HG02798 (cell line): ENCODE results near the gene OPTN.

ENCODE experiments used
- ATAC-seq: cut with Tn5 transposase; IDR thresholded peaks from one replicate; pipeline ENCODE4 v1.9.1; 2021; ENCODE audit warnings: mild to moderate bottlenecking; ENCODE audit not compliant: unreplicated experiment, poor library complexity

The OPTN gene

GRCh38 chr10:13168781-13169180 lies 68.8 kb downstream of the OPTN start:
- ATAC-seq: no peak

DNA sequence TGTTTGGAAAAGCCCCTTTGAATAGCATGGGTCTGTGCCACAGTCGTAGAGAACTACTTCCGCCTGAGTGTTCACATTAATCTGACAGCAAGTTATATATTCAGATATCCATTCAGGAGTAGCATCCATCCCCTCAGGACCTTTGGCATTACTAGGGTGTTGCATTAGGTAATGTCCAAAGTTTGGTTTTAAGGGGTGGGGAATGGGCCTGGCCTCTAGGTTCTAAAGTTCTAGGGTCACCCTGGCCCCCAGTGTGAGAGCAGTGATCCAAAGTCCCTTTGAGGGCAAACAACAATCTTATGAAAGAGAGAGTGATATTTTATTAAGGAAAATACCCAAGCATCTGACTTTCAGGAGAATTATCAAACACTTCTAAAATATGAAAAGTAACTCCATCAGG lies 73.7 kb downstream of the OPTN start:
- no peak for ATAC-seq

- ATAC-seq: peak; percentile 51
Measured at GRCh38 chr10:13180788-13181187, 80.8 kb downstream of the OPTN start.

GRCh38 chr10:13182424-13182823 lies 82.5 kb downstream of the OPTN start:
- no peak for ATAC-seq

- peak; percentile 69 for ATAC-seq
Measured at GRCh38 chr10:13183625-13184024, 83.7 kb downstream of the OPTN start.

GRCh38 chr10:13184276-13184675 lies 84.3 kb downstream of the OPTN start:
- ATAC-seq: no peak

DNA sequence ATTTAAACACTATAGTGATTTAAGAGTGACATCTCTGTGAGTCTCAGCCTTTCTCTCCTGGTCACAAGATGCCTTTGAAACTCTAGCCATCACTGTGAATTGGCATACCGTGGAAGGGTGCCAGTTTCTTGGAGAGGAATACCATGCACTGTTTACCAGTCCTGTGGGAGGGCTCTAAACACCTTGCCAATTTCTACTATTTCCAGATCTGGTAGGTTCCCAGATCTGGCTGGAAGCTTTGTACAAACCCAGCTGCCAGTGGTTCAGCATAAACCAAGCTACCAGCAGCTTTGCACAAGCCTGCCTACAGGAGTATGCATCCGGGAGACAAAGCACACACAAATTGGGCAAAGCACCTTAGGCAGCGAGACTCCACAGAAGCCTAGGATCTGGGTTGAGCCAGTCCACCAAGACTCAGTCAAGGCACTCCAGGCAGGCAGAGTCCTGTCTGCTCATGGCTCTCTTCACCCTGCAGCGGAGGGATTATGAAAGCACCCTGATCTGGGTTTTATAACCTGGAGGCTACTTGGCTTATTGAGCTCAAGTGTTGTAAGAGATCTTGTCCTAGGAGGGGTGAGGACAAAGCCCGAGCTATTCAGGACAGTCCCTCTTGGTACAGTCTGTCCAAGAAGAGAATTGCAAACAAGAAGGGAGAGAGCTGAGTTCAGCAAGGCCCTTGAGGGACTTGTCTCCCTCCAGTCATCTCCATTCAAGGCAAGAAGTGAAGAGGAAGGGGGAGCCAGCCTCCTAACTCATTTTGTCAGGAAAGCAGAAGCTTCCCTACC lies 85.0 kb downstream of the OPTN start:
- ATAC-seq: no peak

DNA sequence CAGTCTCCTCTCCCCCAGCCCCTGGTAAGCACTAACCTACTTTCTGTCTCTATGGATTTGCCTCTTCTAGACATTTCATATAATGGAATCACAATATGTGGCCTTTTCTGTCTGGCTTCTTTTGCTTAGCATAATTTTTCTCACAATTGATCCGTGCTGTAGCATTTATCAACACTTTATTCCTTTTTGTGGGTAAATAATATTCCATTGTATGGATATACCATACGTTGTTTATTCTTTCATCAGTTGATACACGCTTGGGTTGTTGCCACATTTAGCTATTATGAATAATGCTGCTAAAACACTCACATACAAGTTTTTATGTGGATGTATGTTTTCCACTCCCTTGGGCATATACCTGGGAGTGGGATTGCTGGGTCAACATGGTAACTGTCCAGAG lies 87.2 kb downstream of the OPTN start:
- no peak for ATAC-seq
